ENCODE measurements around the gene CFAP20DC. TPM values are rescaled to one million over a fixed set of nuclear protein-coding genes. Genes with fewer than 3 reads are reported as not detected.
"Not testable (repeated sequence)": the region's sequence is repeated elsewhere in the genome, so short reads cannot be mapped to it uniquely, and the experiment has no call there.

The CFAP20DC gene
- total RNA-seq, 6 donors from 2014 or later, result 0.30 to 4.3 (median 0.37) TPM; not detected in 1

DNA sequence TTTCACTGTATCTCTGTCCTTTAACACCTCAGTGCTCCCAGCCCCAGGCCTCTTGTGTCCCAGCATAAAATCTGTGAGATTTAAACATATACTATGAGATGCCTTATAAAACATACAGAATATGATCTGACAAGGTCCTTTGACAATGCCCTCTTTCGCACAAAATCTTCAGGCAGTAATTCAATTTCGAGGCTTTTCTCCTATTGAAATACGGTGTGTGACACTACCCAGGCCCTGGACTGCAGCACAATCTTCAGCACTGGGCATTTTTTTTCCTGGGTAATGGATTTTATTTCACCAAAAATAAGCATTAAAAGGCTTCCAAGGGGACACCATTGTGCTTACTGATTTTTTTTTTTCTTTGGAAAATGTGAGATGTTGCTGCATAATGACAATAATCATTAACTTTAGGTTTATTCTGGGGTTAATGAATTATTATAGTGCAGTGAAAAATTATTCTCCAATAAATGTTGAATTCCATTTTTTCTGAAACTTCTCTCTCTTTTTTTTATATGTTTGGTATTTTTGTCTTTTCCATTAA, 342.4 kb downstream of the CFAP20DC start:
- Histone ChIP-seq H3K36me3 (no peaks in the 10 kb centered on the region), H3K4me3 (no peak overlapping the region), H3K9me3 (no peaks in the 10 kb centered on the region), H3K27ac (no peak overlapping the region), H3K4me1 (no peaks in the 10 kb centered on the region), H3K27me3 (no peaks in the 10 kb centered on the region)
- WGBS, 2 donors, result 86% methylated on average over 3 of the region's 3 CpGs
- no peak for DNase-seq
- TF ChIP-seq, protein P1, sequence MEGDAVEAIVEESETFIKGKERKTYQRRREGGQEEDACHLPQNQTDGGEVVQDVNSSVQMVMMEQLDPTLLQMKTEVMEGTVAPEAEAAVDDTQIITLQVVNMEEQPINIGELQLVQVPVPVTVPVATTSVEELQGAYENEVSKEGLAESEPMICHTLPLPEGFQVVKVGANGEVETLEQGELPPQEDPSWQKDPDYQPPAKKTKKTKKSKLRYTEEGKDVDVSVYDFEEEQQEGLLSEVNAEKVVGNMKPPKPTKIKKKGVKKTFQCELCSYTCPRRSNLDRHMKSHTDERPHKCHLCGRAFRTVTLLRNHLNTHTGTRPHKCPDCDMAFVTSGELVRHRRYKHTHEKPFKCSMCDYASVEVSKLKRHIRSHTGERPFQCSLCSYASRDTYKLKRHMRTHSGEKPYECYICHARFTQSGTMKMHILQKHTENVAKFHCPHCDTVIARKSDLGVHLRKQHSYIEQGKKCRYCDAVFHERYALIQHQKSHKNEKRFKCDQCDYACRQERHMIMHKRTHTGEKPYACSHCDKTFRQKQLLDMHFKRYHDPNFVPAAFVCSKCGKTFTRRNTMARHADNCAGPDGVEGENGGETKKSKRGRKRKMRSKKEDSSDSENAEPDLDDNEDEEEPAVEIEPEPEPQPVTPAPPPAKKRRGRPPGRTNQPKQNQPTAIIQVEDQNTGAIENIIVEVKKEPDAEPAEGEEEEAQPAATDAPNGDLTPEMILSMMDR (IDR thresholded peaks at IDR 0.05), result no peak
- no peak for TF ChIP-seq POLR2A (IDR thresholded peaks at IDR 0.05)
- no peak for TF ChIP-seq EP300 (IDR thresholded peaks at IDR 0.05)
- no peak for TF ChIP-seq POLR2AphosphoS5 (IDR thresholded peaks at IDR 0.05)
- no peak for ATAC-seq (ENCODE audit: low FRiP score in 2 of 2)

DNA sequence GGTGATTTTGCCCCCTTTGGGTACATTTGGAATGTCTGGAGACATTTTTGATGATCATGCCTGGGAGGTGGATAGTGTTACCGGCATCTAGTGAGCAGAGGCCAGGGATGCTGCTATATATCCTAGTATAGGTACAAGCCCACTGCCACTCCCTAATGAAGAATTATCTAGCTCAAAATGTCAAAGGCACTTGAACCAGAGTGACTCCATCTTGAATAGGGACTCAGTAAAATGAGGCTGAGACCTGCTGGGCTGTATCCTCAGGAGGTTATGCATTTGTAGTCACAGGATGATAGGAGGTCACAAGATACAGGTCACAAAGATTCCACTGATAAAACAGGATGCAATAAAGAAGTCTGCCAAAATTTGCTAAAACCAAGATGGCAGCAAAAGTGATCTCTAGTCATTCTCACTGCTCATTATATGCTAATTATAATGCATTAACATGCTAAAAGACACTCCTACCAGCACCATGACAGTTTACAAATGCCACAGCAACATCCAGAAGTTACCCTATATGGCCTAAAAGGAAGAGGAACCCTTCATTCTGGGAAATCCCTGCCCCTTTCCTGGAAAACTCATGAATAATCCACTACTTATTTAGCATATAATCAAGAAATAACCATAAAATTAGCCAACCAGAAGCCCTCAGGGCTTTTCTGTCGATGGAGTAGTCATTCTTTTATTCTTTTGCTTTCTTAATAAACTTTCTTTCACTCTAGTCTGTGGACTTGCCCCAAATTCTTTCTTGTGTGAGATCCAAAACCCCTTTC, 343.2 kb downstream of the CFAP20DC start:
- no peak for DNase-seq
- 88 to 97% methylated on average over 2 of the region's 2 CpGs for WGBS, 2 donors
- no peak for ATAC-seq (ENCODE audit: low FRiP score in 2 of 2)

DNA sequence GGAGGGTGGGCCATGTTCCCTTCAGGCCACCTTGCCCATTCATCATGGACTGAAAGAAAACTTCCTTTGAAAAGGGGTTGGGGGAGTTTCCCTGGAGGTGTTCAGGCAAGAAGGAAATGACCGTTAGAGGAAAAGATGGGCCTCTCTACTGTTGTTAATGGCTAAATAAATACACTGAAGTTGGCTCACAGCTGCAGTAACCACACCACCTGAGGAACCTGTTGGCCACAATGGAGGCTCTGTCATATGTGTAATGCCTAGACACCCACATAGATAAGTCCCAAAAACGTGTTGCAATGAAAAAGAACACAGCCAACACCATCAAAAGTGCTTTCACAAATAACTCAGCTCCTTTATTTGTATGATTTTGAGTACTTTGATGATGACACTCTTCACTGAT, 345.1 kb downstream of the CFAP20DC start:
- DNase-seq (no peak), ATAC-seq (ENCODE audit: low FRiP score in 2 of 2) (no peak)
- Histone ChIP-seq H3K27ac (no peak overlapping the region), H3K4me3 (no peak overlapping the region), H3K9me3 (no peaks in the 10 kb centered on the region), H3K36me3 (no peaks in the 10 kb centered on the region), H3K27me3 (no peaks in the 10 kb centered on the region), H3K4me1 (no peaks in the 10 kb centered on the region)
- no peak for TF ChIP-seq POLR2A (IDR thresholded peaks at IDR 0.05)
- TF ChIP-seq POLR2AphosphoS5 (IDR thresholded peaks at IDR 0.05), result no peak
- TF ChIP-seq, protein P1 (IDR thresholded peaks at IDR 0.05), result no peak
- no peak for TF ChIP-seq EP300 (IDR thresholded peaks at IDR 0.05)
- WGBS, 2 donors, result 38 to 52% methylated on average over 2 of the region's 2 CpGs

More for the DNA sequence above, 343.2 kb downstream of the CFAP20DC start:
- no peaks in the 10 kb centered on the region for H3K27me3 ChIP-seq
- no peaks in the 10 kb centered on the region for H3K36me3 ChIP-seq
- no peak overlapping the region for H3K4me3 ChIP-seq
- no peak overlapping the region for H3K27ac ChIP-seq
- TF ChIP-seq, protein P1 (IDR thresholded peaks at IDR 0.05), result no peak
- no peak for TF ChIP-seq EP300 (IDR thresholded peaks at IDR 0.05)
- H3K9me3 ChIP-seq, result no peaks in the 10 kb centered on the region
- no peaks in the 10 kb centered on the region for H3K4me1 ChIP-seq

DNA sequence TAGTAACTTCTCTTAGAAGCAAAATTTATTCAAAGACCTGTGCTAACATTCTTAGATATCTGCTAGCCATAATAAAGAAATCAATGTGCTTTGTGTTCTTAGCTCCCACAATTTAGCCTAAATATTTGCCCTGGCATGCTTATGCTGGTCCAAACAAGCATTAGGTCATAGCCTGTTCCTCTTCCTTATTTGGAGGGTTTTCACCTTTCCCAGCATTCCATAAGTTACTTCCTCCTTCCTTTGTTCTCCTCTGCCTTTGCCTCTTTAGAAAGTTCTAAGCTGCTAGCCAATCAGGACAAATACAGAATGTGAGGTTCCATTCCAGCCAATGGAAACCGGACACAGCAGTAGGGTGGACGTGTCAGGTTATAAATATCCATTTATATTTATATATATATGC, 345.5 kb downstream of the CFAP20DC start:
- H3K27ac ChIP-seq; H3K4me3 ChIP-seq; ATAC-seq (ENCODE audit: low FRiP score in 2 of 2); H3K9me3 ChIP-seq; DNase-seq; H3K36me3 ChIP-seq; H3K27me3 ChIP-seq; H3K4me1 ChIP-seq: not testable (repeated sequence)
- WGBS, 2 donors, result 84 to 89% methylated on average over 2 of the region's 2 CpGs

DNA sequence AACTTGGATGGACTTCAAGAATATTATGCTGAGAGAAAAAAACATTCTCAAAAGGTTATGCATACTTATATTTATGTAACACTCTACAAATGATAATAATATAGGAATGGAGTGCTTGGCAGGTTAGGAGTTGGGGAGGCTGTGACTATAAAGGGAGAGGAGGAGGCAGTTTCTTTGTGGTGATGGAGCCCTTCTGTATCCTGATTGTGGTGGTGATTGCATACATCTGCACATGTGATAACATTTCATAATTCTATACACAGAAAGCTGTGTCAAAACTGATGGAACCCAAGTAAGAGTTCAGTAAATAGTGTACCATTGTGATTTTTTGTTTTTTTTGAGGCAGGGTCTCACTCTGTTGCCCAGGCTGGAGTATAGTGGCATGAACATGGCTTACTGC, 351.6 kb downstream of the CFAP20DC start:
- DNase-seq, result no peak
- no peak overlapping the region for H3K27ac ChIP-seq
- ATAC-seq (ENCODE audit: low FRiP score in 2 of 2), result no peak
- TF ChIP-seq POLR2A (IDR thresholded peaks at IDR 0.05) (no peak), EP300 (IDR thresholded peaks at IDR 0.05) (no peak), POLR2AphosphoS5 (IDR thresholded peaks at IDR 0.05) (no peak)
- TF ChIP-seq, protein P1 (IDR thresholded peaks at IDR 0.05), result no peak
- no peaks in the 10 kb centered on the region for H3K27me3 ChIP-seq
- no peaks in the 10 kb centered on the region for H3K9me3 ChIP-seq
- no peaks in the 10 kb centered on the region for H3K36me3 ChIP-seq
- H3K4me3 ChIP-seq, result no peak overlapping the region
- H3K4me1 ChIP-seq, result peaks cover 0 to 3% (median 0%) of the 10 kb centered on the region in 4 donors
